H9 (cell line): ENCODE results near the gene MED22. TPM values are rescaled to one million over a fixed set of nuclear protein-coding genes. Genes with fewer than 3 reads are reported as not detected.

ENCODE experiments used
- DNase-seq: peaks from one replicate; pipeline ENCODE4 v3.0.0-alpha.2; 2017
- H2AFZ ChIP-seq: one replicate; pipeline ENCODE4 v1.6.1; 2013; ENCODE audit warnings: mild to moderate bottlenecking, low read length, control low read depth, moderate library complexity
- H2AK5ac ChIP-seq: 2 replicates; pipeline ENCODE4 v1.6.1; 2013; ENCODE audit warnings: low read length, control low read depth, mixed read lengths; ENCODE audit not compliant: insufficient read length
- H2BK120ac ChIP-seq: one replicate; pipeline ENCODE4 v1.6.1; 2013; ENCODE audit warnings: low read depth, mild to moderate bottlenecking, low read length, control low read depth, inconsistent platforms; ENCODE audit not compliant: poor library complexity, severe bottlenecking
- H2BK12ac ChIP-seq: 2 replicates; pipeline ENCODE4 v1.6.1; 2013; ENCODE audit warnings: low read length, control low read depth, mixed read lengths, low read depth; ENCODE audit not compliant: insufficient read length
- H2BK15ac ChIP-seq: 2 replicates; pipeline ENCODE4 v1.6.1; 2013; ENCODE audit warnings: low read depth, low read length, control low read depth
- H2BK20ac ChIP-seq: one replicate; pipeline ENCODE4 v1.6.1; 2013; ENCODE audit warnings: low read depth, mild to moderate bottlenecking, low read length, control low read depth, inconsistent platforms; ENCODE audit not compliant: poor library complexity, severe bottlenecking
- H2BK5ac ChIP-seq: 2 replicates; pipeline ENCODE4 v1.6.1; 2013; ENCODE audit warnings: low read length, control low read depth, mixed read lengths; ENCODE audit not compliant: insufficient read length
- H3K14ac ChIP-seq: 2 replicates; pipeline ENCODE4 v1.6.1; 2013; ENCODE audit warnings: low read length, control low read depth; ENCODE audit not compliant: insufficient read depth
- H3K18ac ChIP-seq: 2 replicates; pipeline ENCODE4 v1.6.1; 2013; ENCODE audit warnings: low read depth, mild to moderate bottlenecking, mixed read lengths, low read length, control low read depth; ENCODE audit not compliant: insufficient read length
- H3K23ac ChIP-seq: 2 replicates; pipeline ENCODE4 v1.6.1; 2013; ENCODE audit warnings: low read length, control low read depth, mixed read lengths, low read depth; ENCODE audit not compliant: insufficient read length
- H3K23me2 ChIP-seq: 2 replicates; pipeline ENCODE4 v1.6.1; 2013; ENCODE audit warnings: low read depth, mild to moderate bottlenecking, mixed read lengths, low read length, control low read depth; ENCODE audit not compliant: insufficient read length, poor library complexity, severe bottlenecking
- H3K27ac ChIP-seq: 2 replicates; pipeline ENCODE4 v1.5.1; 2013; ENCODE audit warnings: low read length, control low read depth, mixed read lengths, low read depth; ENCODE audit not compliant: insufficient read length
- H3K27me3 ChIP-seq: 2 replicates; pipeline ENCODE4 v1.6.1; 2013; ENCODE audit warnings: low read length, control low read depth, inconsistent platforms; ENCODE audit not compliant: insufficient read depth
- H3K4ac ChIP-seq: 2 replicates; pipeline ENCODE4 v1.6.1; 2013; ENCODE audit warnings: low read depth, mild to moderate bottlenecking, control low read depth, inconsistent platforms, low read length, moderate library complexity
- H3K4me1 ChIP-seq: 2 replicates; pipeline ENCODE4 v1.6.1; 2013; ENCODE audit warnings: low read length, control low read depth, inconsistent platforms; ENCODE audit not compliant: insufficient read depth
- H3K4me2 ChIP-seq: 2 replicates; pipeline ENCODE4 v1.6.1; 2013; ENCODE audit warnings: low read length, control low read depth, mixed read lengths; ENCODE audit not compliant: insufficient read length, insufficient read depth
- H3K56ac ChIP-seq: 2 replicates; pipeline ENCODE4 v1.6.1; 2013; ENCODE audit warnings: low read depth, mild to moderate bottlenecking, mixed read lengths, low read length, control low read depth; ENCODE audit not compliant: insufficient read length
- H3K79me1 ChIP-seq: 2 replicates; pipeline ENCODE4 v1.6.1; 2013; ENCODE audit warnings: low read depth, mild to moderate bottlenecking, moderate library complexity, low read length, control low read depth, inconsistent platforms; ENCODE audit not compliant: insufficient read depth, poor library complexity, severe bottlenecking
- H3K79me2 ChIP-seq: 2 replicates; pipeline ENCODE4 v1.6.1; 2013; ENCODE audit warnings: low read length, control low read depth, inconsistent platforms; ENCODE audit not compliant: insufficient read depth
- H3K9ac ChIP-seq: 2 replicates; pipeline ENCODE4 v1.6.1; 2013; ENCODE audit warnings: low read length, control low read depth, mixed read lengths; ENCODE audit not compliant: insufficient read length; ENCODE audit errors: extremely low read depth
- H3K9me3 ChIP-seq: one replicate; pipeline ENCODE4 v1.6.1; 2013; ENCODE audit warnings: low read depth, low read length, inconsistent platforms; ENCODE audit not compliant: control insufficient read depth
- H3T11ph ChIP-seq: one replicate; pipeline ENCODE4 v1.6.1; 2013; ENCODE audit warnings: mild to moderate bottlenecking, low read length, control low read depth, inconsistent platforms
- H4K20me1 ChIP-seq: one replicate; pipeline ENCODE4 v1.6.1; 2013; ENCODE audit not compliant: control insufficient read depth, insufficient read length, insufficient read depth
- H4K5ac ChIP-seq: 2 replicates; pipeline ENCODE4 v1.6.1; 2013; ENCODE audit warnings: low read depth, mild to moderate bottlenecking, mixed read lengths, low read length, control low read depth; ENCODE audit not compliant: insufficient read length
- H4K8ac ChIP-seq: replicated peaks from 2 replicates; pipeline ENCODE4 v1.6.1; 2013; ENCODE audit warnings: low read length, control low read depth, mixed read lengths, low read depth; ENCODE audit not compliant: insufficient read length
- H4K91ac ChIP-seq: 2 replicates; pipeline ENCODE4 v1.6.1; 2013; ENCODE audit warnings: low read depth, mild to moderate bottlenecking, moderate library complexity, mixed read lengths, low read length, control low read depth; ENCODE audit not compliant: insufficient read length
- H3K27ac Mint-ChIP-seq, 3 experiments: 2 replicates in 2 of 3; 3 replicates in 1 of 3; pipeline ENCODE4 v1.8.0; 2020 to 2021; ENCODE audit warnings: mixed read lengths in 3 of 3, mild to moderate bottlenecking in 1 of 3, moderate library complexity in 1 of 3
- H3K27me3 Mint-ChIP-seq: 2 replicates; pipeline ENCODE4 v1.8.0; 2021; ENCODE audit warnings: low read depth, mild to moderate bottlenecking, moderate library complexity, mixed read lengths
- H3K36me3 Mint-ChIP-seq, 3 experiments: 2 replicates in 2 of 3; 3 replicates in 1 of 3; pipeline ENCODE4 v1.8.0; 2020 to 2021; ENCODE audit warnings: low read depth in 3 of 3, mixed read lengths in 3 of 3; ENCODE audit not compliant: insufficient read depth in 1 of 3
- H3K4me1 Mint-ChIP-seq, 2 experiments: 2 replicates each; pipeline ENCODE4 v1.8.0; 2020; ENCODE audit warnings: mixed read lengths in 2 of 2
- H3K4me3 Mint-ChIP-seq, 2 experiments: 2 replicates in 1 of 2; 3 replicates in 1 of 2; pipeline ENCODE4 v1.8.0; 2020 to 2021; ENCODE audit warnings: mild to moderate bottlenecking in 2 of 2, mixed read lengths in 2 of 2, moderate library complexity in 1 of 2
- H3K9me3 Mint-ChIP-seq, 2 experiments: 2 replicates in 1 of 2; 3 replicates in 1 of 2; pipeline ENCODE4 v1.8.0; 2020; ENCODE audit warnings: mild to moderate bottlenecking in 2 of 2, mixed read lengths in 2 of 2, moderate library complexity in 1 of 2
- WGBS: extraction: QIAGEN DNeasy Blood & Tissue Kit; methylation state at CpG from one replicate; pipeline ENCODE4 v1.1.7; 2013; ENCODE audit warnings: missing lambda C conversion rate, low lambda C conversion rate, mixed read lengths; ENCODE audit not compliant: insufficient read length; ENCODE audit errors: extremely low coverage; 5-methylcytosine and 5-hydroxymethylcytosine counted together
- total RNA-seq: library from RNA; stranded (reverse); gene quantifications from 2 replicates; pipeline ENCODE4 v1.2.1, GENCODE V29; 2021
- TF ChIP-seq, protein P1 (sequence below): fragments of 200-600 bp; sonication (generic); conservative IDR thresholded peaks from 3 replicates; pipeline ENCODE4 v1.8.0; 2021; ENCODE audit warnings: antibody characterized with exemption, mild to moderate bottlenecking

MED22 gene
- total RNA-seq, 1 experiment from 2014 or later = 60.1 TPM

- Mint-ChIP-seq H3K27me3 (no peaks in the 10 kb centered on the region; the same call in 1 of the 2 replicates), H3K4me3 (peak overlapping the region; percentile 24 to 53; a peak in 3 of 5 replicates), H3K27ac (peak overlapping the region in 2 of 3 experiments; percentile 23 to 74; a peak in 2 of 7 replicates), H3K36me3 (peaks cover 20 to 68% (median 62%) of the 10 kb centered on the region in 3 experiments; a peak in 6 of 7 replicates), H3K9me3 (no peaks in the 10 kb centered on the region), H3K4me1 (peaks cover 11 to 12% of the 10 kb centered on the region in 2 experiments)
- H2BK5ac ChIP-seq = no peak overlapping the region
- no peak overlapping the region for H2BK12ac ChIP-seq
- no peaks in the 10 kb centered on the region for H3K4me1 ChIP-seq
- H4K8ac ChIP-seq = no peak overlapping the region
- H3K56ac ChIP-seq = no peak overlapping the region
- no peak overlapping the region for H2BK15ac ChIP-seq
- H3K27me3 ChIP-seq = no peaks in the 10 kb centered on the region
- H3K23ac ChIP-seq = no peak overlapping the region
- no peak overlapping the region for H2BK20ac ChIP-seq
- no peak overlapping the region for H2AFZ ChIP-seq
- H3K4me2 ChIP-seq = no peak overlapping the region
- no peak overlapping the region for H3K4ac ChIP-seq
- H3K18ac ChIP-seq = no peak overlapping the region
- H3T11ph ChIP-seq = no peak overlapping the region
- H4K91ac ChIP-seq = no peak overlapping the region
- no peaks in the 10 kb centered on the region for H3K9me3 ChIP-seq
- peaks cover 10% of the 10 kb centered on the region for H3K23me2 ChIP-seq
- H3K79me1 ChIP-seq = peaks cover 3% of the 10 kb centered on the region
- WGBS = no CpG with 5 or more reads among the region's 20 CpGs
- H4K20me1 ChIP-seq = no peaks in the 10 kb centered on the region
- H3K79me2 ChIP-seq = no peaks in the 10 kb centered on the region; the same call in 1 of the 2 replicates
- no peak overlapping the region for H2AK5ac ChIP-seq
- no peak overlapping the region for H3K9ac ChIP-seq
- no peak overlapping the region for H4K5ac ChIP-seq
- H2BK120ac ChIP-seq = no peak overlapping the region
- peak; percentile 67 for DNase-seq
- H3K14ac ChIP-seq = no peak overlapping the region
- no peak overlapping the region for H3K27ac ChIP-seq
- TF ChIP-seq, protein P1, sequence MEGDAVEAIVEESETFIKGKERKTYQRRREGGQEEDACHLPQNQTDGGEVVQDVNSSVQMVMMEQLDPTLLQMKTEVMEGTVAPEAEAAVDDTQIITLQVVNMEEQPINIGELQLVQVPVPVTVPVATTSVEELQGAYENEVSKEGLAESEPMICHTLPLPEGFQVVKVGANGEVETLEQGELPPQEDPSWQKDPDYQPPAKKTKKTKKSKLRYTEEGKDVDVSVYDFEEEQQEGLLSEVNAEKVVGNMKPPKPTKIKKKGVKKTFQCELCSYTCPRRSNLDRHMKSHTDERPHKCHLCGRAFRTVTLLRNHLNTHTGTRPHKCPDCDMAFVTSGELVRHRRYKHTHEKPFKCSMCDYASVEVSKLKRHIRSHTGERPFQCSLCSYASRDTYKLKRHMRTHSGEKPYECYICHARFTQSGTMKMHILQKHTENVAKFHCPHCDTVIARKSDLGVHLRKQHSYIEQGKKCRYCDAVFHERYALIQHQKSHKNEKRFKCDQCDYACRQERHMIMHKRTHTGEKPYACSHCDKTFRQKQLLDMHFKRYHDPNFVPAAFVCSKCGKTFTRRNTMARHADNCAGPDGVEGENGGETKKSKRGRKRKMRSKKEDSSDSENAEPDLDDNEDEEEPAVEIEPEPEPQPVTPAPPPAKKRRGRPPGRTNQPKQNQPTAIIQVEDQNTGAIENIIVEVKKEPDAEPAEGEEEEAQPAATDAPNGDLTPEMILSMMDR = peak; percentile 66
These were observed 11.7 kb upstream of the MED22 start for GRCh38 chr9:133359399-133360175.
